HG03135 (cell line): ENCODE measurements around the gene SUSD3.

ENCODE experiments used
- ATAC-seq: cut with Tn5 transposase; IDR thresholded peaks from one replicate; pipeline ENCODE4 v1.9.1; 2021; ENCODE audit warnings: mild to moderate bottlenecking, moderate library complexity; ENCODE audit not compliant: unreplicated experiment

SUSD3 gene

GRCh38 chr9:93051680-93052089 lies 6.8 kb upstream of the SUSD3 start:
- ATAC-seq: no peak

- no peak for ATAC-seq
Measured at GRCh38 chr9:93052791-93053540, 5.5 kb upstream of the SUSD3 start.

GRCh38 chr9:93053781-93054331 lies 4.6 kb upstream of the SUSD3 start:
- no peak for ATAC-seq

GRCh38 chr9:93054758-93055704 lies 3.5 kb upstream of the SUSD3 start:
- no peak for ATAC-seq

- no peak for ATAC-seq
Measured at GRCh38 chr9:93057042-93057702, 1.3 kb upstream of the SUSD3 start.

- peak; percentile 8 for ATAC-seq
Measured at GRCh38 chr9:93057703-93058354, 672 bp upstream of the SUSD3 start.

GRCh38 chr9:93059011-93059714 lies 662 bp downstream of the SUSD3 start:
- ATAC-seq: peak; percentile 3

GRCh38 chr9:93059715-93060578 lies 1.4 kb downstream of the SUSD3 start:
- ATAC-seq: no peak

GRCh38 chr9:93060746-93061259 lies 2.3 kb downstream of the SUSD3 start:
- ATAC-seq: no peak

GRCh38 chr9:93061260-93061751 lies 2.8 kb downstream of the SUSD3 start:
- no peak for ATAC-seq

GRCh38 chr9:93061791-93062763 lies 3.6 kb downstream of the SUSD3 start:
- ATAC-seq: peak; percentile 29

GRCh38 chr9:93064392-93065134 lies 6.1 kb downstream of the SUSD3 start:
- ATAC-seq: peak; percentile 85

GRCh38 chr9:93065135-93065720 lies 6.7 kb downstream of the SUSD3 start:
- no peak for ATAC-seq

- ATAC-seq: no peak
Measured at GRCh38 chr9:93066978-93067603, 8.6 kb downstream of the SUSD3 start.

GRCh38 chr9:93068956-93069355 lies 10.5 kb downstream of the SUSD3 start:
- no peak for ATAC-seq

- no peak for ATAC-seq
Measured at GRCh38 chr9:93071464-93071863, 13.0 kb downstream of the SUSD3 start.
